DMS79 treated with DMSO at 0.1 percent for 48 hours (cell line): ENCODE measurements around the gene TEFM.
"Not testable (repeated sequence)": the region's sequence is repeated elsewhere in the genome, so short reads cannot be mapped to it uniquely, and the experiment has no call there.

Experiments
- DNase-seq: peaks from one replicate; lab custom pipeline; 2025; lab: John Stamatoyannopoulos, UW

TEFM gene, protein sequence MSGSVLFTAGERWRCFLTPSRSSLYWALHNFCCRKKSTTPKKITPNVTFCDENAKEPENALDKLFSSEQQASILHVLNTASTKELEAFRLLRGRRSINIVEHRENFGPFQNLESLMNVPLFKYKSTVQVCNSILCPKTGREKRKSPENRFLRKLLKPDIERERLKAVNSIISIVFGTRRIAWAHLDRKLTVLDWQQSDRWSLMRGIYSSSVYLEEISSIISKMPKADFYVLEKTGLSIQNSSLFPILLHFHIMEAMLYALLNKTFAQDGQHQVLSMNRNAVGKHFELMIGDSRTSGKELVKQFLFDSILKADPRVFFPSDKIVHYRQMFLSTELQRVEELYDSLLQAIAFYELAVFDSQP

DNA sequence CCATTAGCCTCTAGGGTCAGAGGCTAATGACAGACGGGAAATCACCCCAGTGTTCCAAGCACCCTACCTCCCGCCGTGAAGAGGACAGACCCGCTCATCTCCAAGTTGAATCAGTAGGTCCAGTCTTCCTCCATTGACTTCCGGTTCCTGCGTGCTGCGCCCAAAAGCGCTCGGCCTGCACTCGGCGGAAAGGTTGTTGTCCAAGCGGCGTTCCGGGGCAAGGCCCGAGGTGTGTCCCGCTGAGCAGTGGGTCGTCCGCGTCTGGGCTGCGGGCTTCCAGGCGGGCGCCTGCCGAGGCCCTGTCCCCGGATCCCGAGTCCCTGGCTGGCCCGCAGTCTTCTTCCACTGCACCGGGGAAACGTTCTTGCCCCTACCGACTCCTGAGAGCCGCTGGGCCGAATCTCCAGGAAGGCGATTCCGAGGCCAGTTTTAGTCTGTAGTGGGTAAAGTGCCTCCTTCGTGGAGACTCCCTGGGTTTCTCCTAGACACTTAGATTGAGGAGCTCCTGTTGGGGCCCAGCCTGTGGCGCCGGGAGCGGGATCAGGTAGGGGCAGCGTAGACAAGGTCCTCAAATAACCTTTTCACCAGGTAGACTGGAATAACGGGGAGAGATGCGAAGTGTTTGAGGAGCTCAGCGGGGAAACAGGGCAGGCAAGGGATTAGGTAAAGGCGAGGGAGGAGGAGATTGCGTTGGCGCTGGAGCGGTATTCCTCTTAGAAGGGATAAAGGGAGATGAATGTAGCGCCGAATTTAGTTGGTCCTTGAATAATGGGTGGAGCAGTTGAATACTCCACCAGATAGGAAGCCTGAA is at the start of gene TEFM:
TSS of gene TEFM (minus strand) at position 138 of the 811 bp plus-strand sequence. CDS start at position 98, 40 bp downstream.
- peak; percentile 82 for DNase-seq

DNA sequence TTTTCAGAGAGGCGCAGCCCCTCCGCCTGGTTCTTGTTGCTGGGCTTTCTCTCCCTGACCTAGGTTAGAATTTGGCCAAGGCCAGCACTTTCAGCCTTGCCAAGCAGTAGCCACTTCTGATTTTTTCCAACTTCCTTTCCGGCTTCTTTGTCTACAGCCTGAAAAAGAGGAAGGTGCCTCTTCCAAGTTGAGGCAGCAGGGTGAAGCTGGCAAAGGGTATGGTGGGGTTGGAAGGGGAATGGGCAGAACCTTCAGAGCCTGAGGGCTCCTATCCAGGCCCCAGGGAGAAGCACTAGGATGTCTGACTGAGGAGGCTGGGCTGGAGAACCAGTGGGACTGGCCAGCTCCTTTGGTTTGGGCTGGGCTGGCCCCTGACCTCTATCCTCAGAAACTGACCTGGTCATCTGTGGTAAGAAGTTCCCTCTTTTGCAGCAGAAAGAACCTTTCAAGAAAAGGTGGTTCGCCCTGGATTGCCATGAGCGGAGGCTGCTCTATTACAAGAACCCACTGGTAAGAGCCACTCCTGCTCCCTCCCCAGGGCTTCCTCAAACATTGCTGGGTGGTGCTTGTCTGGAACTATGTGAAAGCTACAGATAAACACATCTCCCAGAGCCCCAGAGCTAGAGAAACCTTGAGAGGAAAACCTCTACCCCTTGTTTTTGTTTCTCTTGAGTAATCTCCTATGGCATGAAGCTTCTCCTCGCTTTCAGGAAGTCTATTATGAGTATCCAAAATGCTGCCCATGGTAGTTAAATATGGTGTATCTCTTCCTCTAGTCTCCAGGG is 48.2 kb upstream of the TEFM start:
- no peak for DNase-seq

DNA sequence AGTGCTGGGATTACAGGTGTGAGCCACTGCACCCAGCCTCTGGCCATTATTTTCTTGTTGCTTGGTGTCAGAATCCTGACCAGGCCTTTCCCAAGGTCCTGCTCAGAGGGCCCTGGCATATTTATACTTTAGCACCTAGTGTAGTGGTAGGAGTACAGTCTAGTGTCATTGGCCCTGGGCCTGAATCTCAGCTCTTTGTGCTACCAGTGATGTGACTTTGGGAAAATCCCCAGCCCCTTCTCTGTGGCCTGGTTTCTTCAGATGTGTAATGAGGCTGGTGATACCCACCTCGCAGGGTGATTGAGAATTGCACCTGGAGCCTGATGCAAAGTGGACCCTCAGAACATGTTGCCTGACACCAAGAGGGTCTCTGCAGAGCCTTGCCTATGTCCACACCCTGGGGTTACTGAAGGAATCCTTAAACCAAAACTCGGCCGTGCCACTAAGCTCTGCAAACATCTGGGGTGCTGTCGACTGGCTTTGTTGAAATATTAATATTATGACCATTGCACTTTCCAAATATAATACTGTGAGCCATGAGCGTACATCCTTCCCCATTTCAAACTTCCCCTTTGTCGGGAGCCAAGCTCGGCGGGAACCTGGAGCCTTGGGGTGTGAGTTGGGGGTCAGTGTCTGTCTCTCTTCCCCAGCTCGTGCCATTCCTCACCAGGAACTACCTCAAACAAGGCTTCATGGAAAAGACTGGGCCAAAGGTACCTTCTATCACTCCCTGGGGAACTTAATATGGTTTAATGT is 46.8 kb upstream of the TEFM start:
- no peak for DNase-seq

DNA sequence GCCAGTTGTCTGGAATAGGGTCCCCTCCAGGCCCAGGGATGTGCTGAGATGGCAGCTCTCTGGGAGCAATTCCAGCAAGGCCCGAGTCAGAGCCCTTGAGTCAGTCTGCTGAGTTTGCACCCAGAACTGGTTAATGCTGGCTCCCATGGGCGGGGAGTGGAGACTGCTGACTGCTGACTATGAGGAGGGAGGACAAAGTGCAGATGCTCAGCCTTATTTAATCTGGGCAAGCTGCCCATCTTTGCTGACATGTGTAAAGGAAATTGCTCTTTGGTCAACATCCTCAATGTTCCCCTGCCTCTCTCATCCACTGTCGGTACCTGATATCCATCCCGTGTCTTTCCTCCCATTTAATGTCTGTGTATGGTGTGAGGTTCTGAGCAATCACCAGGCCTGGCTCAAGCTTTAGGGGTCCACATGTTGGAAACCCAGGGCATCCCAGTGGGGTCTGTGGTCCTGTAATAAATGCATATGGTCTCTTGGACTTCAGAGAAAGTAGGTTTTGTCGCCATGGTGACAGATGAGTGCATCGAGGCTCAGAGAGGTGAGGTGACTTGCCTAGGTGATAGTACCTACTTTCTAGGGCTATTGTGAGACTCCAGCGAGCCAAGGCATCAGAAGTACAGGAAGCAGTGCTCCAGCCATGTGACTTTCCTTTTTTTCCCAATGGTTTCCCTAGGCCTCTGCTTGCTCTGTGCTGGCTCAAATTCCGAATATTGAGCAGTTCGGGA is 44.8 kb upstream of the TEFM start:
- peak; percentile 19 for DNase-seq

DNA sequence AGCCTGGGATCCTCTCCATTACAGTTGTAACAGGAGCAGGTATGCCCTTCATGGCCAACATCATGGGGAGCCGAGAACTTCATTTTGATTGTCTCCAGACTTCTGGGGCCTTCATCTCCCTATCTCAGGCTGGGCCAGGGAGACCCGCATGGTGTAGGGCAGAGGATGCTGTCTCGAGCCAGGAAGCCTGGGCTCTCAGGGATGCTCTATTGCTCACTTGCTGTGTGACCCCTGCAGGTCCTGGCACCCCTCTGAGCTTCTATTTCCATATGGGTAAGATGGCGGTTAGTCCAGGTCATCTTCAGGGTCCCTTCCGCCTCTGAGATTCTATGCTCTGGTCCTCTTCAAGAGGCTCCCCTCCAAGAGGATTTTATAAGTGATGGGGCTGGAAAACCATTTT is 44.2 kb upstream of the TEFM start:
- DNase-seq = no peak

DNA sequence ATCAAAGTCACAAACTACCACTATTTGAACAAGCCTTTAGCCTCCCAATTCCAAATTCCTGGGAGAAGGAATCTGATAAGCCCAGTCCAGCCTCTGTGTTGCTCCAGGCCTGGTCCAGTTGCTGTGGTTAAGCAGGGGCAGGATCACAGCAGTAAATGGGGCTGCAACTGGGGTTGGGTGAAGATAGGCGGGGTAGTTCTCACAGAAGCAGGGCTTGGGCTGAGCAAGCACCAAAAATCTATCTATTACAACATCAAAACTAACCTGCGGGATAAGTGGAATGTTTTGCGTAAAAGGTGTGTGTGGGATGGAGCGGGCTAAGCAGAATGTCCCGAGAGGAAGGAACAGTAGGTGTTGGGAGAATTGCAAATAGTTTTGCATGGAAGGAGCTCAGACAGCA is 41.8 kb upstream of the TEFM start:
- DNase-seq = no peak

DNA sequence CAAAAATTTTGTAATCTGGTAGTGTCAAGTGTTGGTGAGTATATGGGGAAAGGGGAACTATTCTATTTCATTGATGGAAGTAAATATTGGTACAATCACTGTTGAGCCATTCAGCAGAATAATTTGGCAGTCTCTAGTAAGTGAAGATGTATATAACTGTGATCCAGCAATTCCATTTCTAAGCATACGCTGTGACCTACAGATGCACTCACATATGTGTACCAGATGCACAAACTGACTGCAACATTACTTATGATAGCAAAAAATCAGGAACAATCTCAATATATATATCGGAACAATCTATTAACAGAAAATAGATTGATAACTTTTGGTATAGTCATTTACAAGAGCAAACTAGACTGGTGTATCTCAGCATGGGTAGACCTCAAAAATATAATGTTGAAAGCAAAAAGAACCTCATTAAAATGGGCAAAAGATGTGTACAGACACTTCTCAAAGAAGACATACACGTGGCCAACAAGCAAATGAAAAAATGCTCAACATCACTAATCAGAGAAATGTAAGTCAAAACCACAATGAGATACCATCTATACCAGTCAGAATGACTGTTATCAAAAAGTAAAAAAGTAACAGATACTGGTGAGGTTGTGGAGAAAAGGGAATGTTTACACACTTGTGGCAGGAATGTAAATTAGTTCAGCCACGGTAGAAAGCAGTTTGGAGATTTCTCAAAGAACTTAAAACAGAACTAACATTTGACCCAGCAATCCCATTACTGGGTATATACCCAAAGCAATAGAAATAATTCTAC is 36.5 kb upstream of the TEFM start:
- no peak for DNase-seq

DNA sequence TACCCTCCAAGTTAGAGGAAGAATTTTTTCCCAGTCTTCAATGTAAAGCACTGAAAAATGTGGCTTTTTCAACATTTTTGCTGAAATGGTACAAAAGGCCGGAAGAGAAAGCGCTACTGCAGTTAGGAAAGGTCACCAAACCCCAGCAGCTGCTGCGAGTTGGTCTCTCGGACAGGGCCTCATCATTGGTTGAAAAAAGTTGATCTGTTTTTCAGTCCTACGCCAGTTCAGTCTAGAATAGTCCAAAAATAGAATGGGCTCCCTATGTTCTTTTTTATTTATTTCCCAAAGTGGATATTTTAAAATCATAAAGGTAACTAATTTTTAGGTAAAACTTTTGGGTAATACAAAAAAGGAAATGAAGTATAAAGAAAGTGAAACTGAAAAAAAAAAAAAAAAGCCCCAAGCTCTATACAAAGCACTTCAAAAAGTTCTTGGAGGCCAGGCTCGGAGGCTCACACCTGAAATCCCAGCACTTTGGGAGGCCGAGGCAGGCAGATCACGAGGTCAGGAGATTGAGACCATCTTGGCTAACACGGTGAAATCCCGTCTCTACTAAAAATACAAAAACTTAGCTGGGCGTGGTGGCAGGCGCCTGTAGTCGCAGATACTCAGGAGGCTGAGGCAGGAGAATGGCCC is 33.1 kb upstream of the TEFM start:
- DNase-seq = no peak

DNA sequence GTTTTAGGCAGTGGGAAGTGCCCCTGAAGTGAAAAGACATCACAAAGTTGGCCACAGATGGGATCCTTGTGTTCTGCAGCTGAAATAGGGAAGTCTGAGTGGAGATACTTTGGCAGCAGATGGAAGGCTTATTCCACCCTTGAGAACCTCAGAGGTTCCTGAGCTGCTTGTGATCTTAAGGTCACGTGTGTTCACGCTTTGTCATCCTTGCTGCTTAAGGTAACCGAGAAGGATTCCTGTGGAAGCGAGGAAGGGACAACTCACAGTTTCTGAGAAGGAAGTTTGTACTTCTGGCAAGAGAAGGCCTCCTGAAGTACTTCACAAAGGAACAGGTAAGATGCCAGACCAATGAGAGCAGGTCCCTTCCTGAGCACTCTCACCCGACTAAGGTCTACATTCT is 27.9 kb upstream of the TEFM start:
- DNase-seq = no peak

DNA sequence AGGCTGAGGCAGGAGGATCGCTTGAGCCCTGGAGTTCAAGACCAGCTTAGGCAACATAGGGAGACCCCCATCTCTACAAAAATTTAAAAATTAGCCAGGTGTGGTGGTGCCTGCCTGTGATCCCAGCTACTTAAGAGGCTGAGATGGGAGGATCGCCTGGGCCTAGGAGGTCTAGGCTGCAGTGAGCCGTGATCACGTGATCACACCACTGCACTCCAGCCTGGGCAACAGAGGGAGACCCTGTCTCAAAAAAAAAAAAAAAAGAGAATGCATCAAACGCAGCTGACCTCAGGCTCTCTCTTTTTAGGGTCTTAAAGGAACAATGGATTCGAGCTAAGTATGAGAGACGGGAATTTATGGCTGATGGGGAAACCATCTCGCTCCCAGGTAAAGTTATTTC is 25.5 kb upstream of the TEFM start:
- DNase-seq = not testable (repeated sequence)

DNA sequence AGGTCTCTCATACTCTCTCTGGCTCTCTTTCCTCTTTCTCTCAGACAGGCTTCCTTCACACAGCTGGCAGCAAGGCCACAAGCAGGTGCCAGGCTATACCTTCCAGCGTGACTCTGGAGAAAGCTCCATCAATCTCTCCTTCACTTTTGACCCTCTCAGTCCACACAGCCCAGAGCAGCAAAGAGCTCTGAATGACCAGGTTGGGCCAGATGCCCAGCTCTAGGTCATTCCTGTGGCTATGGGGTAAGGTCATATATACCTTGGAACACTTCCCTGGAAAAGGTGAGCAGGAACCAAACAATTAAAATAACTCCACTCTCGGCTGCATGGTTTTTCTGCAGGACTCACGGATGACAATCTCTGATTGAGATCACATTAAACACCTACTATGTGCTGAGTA is 24.5 kb upstream of the TEFM start:
- DNase-seq = no peak

DNA sequence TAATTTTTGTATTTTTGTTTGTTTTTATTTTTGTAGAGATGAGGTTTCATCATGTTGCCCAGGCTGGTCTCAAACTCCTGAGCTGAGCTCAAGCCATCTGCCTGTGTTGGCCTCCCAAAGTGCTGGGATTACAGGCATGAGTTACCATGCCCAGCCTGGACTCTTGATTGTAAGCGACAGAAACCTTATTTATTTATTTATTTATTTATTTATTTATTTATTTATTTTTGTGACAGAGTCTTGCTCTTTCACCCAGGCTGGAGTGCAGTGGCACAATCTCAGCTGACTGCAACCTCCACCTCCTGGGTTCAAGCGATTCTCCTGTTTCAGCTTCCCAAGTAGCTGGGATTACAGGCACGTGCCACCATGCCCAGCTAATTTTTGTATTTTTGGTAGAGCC is 23.8 kb upstream of the TEFM start:
- DNase-seq = not testable (repeated sequence)

DNA sequence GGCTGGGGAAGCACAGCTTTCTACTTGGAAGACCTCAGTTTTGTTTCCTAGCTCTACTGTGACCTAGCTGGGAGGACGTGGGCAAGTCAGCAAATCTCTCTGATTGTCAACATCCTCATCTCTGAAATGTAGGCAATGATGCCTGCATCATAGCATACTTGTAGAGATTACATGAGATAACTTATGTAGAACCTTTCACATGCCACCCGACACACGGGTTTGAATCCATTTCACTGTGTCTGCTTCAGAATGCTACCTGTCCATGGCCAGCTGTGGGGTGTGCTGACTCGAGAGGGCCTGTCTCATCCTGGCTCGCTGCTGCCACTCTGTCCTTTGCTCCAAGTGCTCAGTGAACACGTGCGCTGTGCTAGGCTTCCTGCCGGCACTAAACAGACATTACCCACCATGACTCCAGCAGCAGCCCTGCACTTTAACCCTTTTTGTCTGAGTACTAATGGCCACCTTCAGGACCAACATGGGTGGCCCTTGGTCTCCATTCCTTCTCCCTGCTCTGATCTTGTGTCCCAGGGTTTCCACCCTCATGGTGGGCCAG is 23.1 kb upstream of the TEFM start:
- no peak for DNase-seq

DNA sequence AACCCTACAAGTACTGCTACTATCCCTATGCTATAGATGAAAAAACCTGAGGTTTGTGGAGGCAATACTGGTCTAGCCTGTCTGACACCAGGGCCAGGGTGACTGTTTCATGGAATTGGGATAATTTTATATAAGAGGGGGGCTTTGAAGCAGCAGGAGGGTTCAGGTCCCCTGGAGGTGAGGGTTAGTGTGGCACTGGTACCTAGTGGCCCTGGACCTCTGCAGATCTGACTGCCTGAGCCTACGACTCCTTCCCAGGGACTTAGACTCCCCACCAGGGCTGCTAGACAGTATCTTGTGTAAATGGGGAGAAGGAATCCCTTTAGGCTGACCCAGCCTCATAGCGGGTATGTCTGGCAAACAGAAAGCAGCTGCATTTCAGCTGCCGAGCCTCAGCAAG is 22.5 kb upstream of the TEFM start:
- no peak for DNase-seq

DNA sequence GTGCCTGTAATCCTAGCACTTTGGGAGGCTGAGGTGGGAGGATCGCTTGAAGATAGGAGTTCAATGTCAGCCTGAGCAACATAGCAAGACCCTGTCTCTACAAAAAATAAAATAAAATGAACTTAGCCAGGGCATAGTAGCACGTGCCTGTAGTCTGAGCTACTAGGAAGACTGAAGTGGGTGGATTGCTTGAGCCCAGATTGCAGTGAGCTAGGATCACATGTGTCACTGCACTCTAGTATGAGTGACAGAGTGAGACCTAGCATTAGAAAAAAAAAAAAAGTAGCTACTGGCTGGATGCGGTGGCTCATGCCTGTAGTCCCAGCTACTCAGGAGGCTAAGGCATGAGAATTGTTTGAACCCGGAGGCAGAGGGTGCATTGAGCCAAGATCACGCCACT is 21.7 kb upstream of the TEFM start:
- no peak for DNase-seq

DNA sequence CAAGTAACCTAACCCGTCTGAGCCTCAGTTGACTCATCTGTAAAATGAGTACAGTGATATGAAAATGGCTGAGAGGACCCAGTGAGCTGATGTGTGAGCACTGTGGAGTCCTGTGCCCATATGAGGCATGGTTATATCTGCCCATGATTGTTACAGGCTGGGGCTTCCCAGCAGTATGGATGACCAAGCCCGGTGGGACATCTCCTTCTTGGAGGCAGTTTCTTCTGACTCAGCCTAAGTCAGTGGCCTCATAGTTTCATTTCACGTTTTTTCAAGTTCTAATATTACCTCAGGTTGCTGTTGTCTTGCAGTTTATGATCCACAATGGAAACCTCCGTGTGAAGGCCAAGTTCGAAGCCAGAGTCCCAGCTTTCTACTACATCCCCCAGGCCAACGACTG is 20.5 kb upstream of the TEFM start:
- DNase-seq = no peak

DNA sequence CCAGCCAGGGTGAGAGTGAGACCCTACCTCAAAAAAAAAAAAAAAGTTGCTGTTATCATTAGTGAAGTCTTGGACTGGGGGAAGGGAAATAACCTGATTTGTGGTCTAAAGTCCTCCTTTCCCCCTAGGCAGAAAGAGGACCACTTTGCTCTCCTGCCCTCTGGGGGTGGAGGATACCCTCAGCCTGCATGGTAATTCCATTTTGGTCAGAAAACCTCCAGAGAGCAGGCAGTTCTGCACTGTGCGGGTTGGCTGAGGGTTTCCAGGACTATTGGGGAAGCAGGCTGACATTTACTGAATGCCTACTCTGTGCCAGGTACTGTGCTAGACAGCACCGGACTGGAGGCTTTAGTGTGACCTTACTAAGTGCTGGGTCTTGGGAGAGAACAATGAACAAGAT is 18.3 kb upstream of the TEFM start:
- DNase-seq = no peak

DNA sequence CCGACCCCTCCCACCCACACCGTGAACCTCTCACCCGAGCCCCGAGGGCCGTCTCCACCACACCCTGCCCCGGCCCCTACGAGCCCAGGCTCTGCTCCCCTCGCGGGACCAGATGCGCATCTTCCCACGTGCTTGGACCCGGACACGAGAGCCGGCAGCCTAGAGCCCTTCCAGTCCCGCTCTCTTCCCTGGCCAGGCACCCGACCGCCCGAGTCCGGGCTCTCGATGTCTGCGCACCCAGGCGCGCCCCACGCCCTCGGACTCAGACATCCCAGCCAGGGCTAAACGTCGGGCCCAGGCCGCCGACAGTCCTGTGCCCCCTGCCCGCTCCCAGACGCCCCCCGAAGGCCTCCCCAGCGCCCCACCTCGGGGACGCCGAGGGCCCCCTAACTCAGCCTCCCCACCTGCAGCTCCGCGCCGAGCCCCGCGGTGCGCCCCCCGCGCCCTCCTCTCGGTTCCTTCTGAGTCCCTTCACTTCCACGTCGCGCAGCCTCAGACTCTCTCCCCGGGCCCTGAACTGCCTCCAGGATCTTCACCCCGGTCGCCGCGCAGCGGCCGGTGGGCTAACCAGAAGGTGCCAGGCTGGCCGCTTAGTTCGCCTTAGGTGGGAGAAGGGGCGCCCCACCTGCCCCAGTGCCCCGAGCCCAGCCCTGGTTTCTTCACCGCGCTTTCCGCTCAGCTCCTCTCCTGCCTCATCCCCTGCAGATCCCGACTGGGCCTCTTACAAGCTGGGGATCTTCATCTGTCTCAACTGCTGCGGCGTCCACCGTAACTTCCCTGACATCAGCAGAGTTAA is 16.4 kb upstream of the TEFM start:
- DNase-seq = no peak
